RWPE2 (cell line): ENCODE results near the gene CACNA1D.

Experiments
- ATAC-seq: fragments of 200-7000 bp; cut with Tn5 transposase; 3 replicates; pipeline ENCODE4 v1.9.1; 2021; ENCODE audit warnings: low read depth
- DNase-seq: peaks from one replicate; pipeline ENCODE4 v3.0.0-alpha.2; 2020; ENCODE audit warnings: low spot score
- H3K27ac ChIP-seq: fragments of 450-650 bp; 2 replicates; pipeline ENCODE4 v1.5.1; 2017; ENCODE audit warnings: mild to moderate bottlenecking; ENCODE audit not compliant: poor library complexity, severe bottlenecking
- H3K27me3 ChIP-seq: fragments of 250-450 bp; sonication (Bioruptor Pico); 2 replicates; pipeline ENCODE4 v1.5.1; 2021; ENCODE audit warnings: mild to moderate bottlenecking, moderate library complexity; ENCODE audit not compliant: insufficient read depth, poor library complexity, severe bottlenecking
- H3K36me3 ChIP-seq: fragments of 250-450 bp; sonication (Bioruptor Pico); 2 replicates; pipeline ENCODE4 v1.5.1; 2020; ENCODE audit warnings: low read depth, mild to moderate bottlenecking, moderate library complexity
- H3K4me1 ChIP-seq: fragments of 250-450 bp; sonication (Bioruptor Pico); 2 replicates; pipeline ENCODE4 v1.5.1; 2021; ENCODE audit warnings: mild to moderate bottlenecking, moderate library complexity; ENCODE audit not compliant: insufficient read depth, poor library complexity, severe bottlenecking
- H3K4me3 ChIP-seq: fragments of 250-450 bp; sonication (Bioruptor Pico); 2 replicates; pipeline ENCODE4 v1.5.1; 2021; ENCODE audit warnings: mild to moderate bottlenecking, moderate library complexity; ENCODE audit not compliant: severe bottlenecking
- H3K9me3 ChIP-seq: fragments of 250-450 bp; sonication (Bioruptor Pico); 2 replicates; pipeline ENCODE4 v1.5.1; 2021; ENCODE audit warnings: mild to moderate bottlenecking, moderate library complexity; ENCODE audit not compliant: severe bottlenecking
- CTCF ChIP-seq: fragments of 450-650 bp; IDR thresholded peaks from one replicate; pipeline ENCODE4 v1.5.1; 2017; ENCODE audit warnings: mild to moderate bottlenecking, moderate library complexity; ENCODE audit not compliant: poor library complexity, severe bottlenecking

Gene CACNA1D

GRCh38 chr3:53599771-53600170 is 105.4 kb downstream of the CACNA1D start:
- H3K27me3 ChIP-seq: no peaks in the 10 kb centered on the region
- no peak for TF ChIP-seq CTCF
- H3K27ac ChIP-seq: no peak overlapping the region
- DNase-seq (no peak), ATAC-seq (no peak)
- no peaks in the 10 kb centered on the region for H3K9me3 ChIP-seq
- no peaks in the 10 kb centered on the region for H3K4me1 ChIP-seq
- H3K4me3 ChIP-seq: no peak overlapping the region
- no peaks in the 10 kb centered on the region for H3K36me3 ChIP-seq

GRCh38 chr3:53602866-53603265 is 108.5 kb downstream of the CACNA1D start:
- Histone ChIP-seq H3K9me3 (no peaks in the 10 kb centered on the region), H3K4me3 (no peak overlapping the region)

GRCh38 chr3:53604232-53604631 is 109.8 kb downstream of the CACNA1D start:
- no peak for TF ChIP-seq CTCF
- H3K36me3 ChIP-seq: no peaks in the 10 kb centered on the region

More at GRCh38 chr3:53602866-53603265, 108.5 kb downstream of the CACNA1D start:
- TF ChIP-seq CTCF: no peak
- no peaks in the 10 kb centered on the region for H3K27me3 ChIP-seq
- no peaks in the 10 kb centered on the region for H3K36me3 ChIP-seq
- ATAC-seq (no peak), DNase-seq (no peak)
- no peak overlapping the region for H3K27ac ChIP-seq
- no peaks in the 10 kb centered on the region for H3K4me1 ChIP-seq

GRCh38 chr3:53606793-53607192 is 112.4 kb downstream of the CACNA1D start:
- H3K4me3 ChIP-seq: no peak overlapping the region
- no peak for ATAC-seq
- TF ChIP-seq CTCF: no peak
- H3K36me3 ChIP-seq: no peaks in the 10 kb centered on the region
- H3K27ac ChIP-seq: no peak overlapping the region
- no peaks in the 10 kb centered on the region for H3K27me3 ChIP-seq
- H3K9me3 ChIP-seq: no peaks in the 10 kb centered on the region
- no peak for DNase-seq
- H3K4me1 ChIP-seq: no peaks in the 10 kb centered on the region

More at GRCh38 chr3:53604232-53604631, 109.8 kb downstream of the CACNA1D start:
- DNase-seq: no peak
- no peak overlapping the region for H3K27ac ChIP-seq
- ATAC-seq: no peak
- H3K27me3 ChIP-seq: no peaks in the 10 kb centered on the region
- H3K9me3 ChIP-seq: no peaks in the 10 kb centered on the region
- no peak overlapping the region for H3K4me3 ChIP-seq
- H3K4me1 ChIP-seq: no peaks in the 10 kb centered on the region

- DNase-seq: no peak
- no peaks in the 10 kb centered on the region for H3K9me3 ChIP-seq
- no peaks in the 10 kb centered on the region for H3K27me3 ChIP-seq
- H3K4me1 ChIP-seq: no peaks in the 10 kb centered on the region
- H3K4me3 ChIP-seq: no peak overlapping the region
- TF ChIP-seq CTCF: no peak
- no peak for ATAC-seq
- H3K27ac ChIP-seq: no peak overlapping the region
- no peaks in the 10 kb centered on the region for H3K36me3 ChIP-seq
These were observed 118.1 kb downstream of the CACNA1D start for GRCh38 chr3:53612508-53612907.
